Right lobe of liver (tissue), 4 donors: ENCODE results near the gene BAG5.

ENCODE experiments used
- CTCF ChIP-seq, 4 donors: fragments of 200-600 bp in 3 of 4; fragments of 450-650 bp in 1 of 4; IDR thresholded peaks; one replicate each; pipeline versions ENCODE4 v1.5.1 to v1.8.0; 2016 to 2022; ENCODE audit warnings: antibody characterized with exemption in 4 of 4, mild to moderate bottlenecking in 2 of 4
- POLR2A ChIP-seq: fragments of 450-650 bp; IDR thresholded peaks from one replicate; pipeline ENCODE4 v1.6.1; 2017; ENCODE audit warnings: antibody characterized with exemption, mild to moderate bottlenecking
- donor health status: DM: no; HTN: no; CAD: no.
- donor health status: DM: no; HTN: no; CAD: no.
- donor health status: DM: no; HTN: yes; CAD: no.

GRCh38 chr14:103507751-103508150 is 54.7 kb downstream of the BAG5 start:
- TF ChIP-seq CTCF (IDR thresholded peaks at IDR 0.05), result no peak
- TF ChIP-seq POLR2A, result no peak
